Trophoblast cell (in vitro differentiated cells and primary cell): Measurements from ENCODE around the gene P3H2.

Experiments used
- DNase-seq, 2 donors: peaks; one replicate each; pipeline ENCODE4 v3.0.0-alpha.2; 2016
- H2AFZ ChIP-seq: 2 replicates; pipeline ENCODE4 v1.6.1; 2013; ENCODE audit warnings: low read length, moderate library complexity, mild to moderate bottlenecking; ENCODE audit not compliant: insufficient read depth, poor library complexity
- H2AK5ac ChIP-seq: 2 replicates; pipeline ENCODE4 v1.6.1; 2013; ENCODE audit warnings: mild to moderate bottlenecking, low read length
- H2BK120ac ChIP-seq: 2 replicates; pipeline ENCODE4 v1.6.1; 2013; ENCODE audit warnings: low read length, mild to moderate bottlenecking, moderate library complexity; ENCODE audit not compliant: insufficient read depth, poor library complexity
- H2BK12ac ChIP-seq: 2 replicates; pipeline ENCODE4 v1.6.1; 2013; ENCODE audit warnings: mild to moderate bottlenecking, low read length, moderate library complexity
- H2BK5ac ChIP-seq: 2 replicates; pipeline ENCODE4 v1.6.1; 2013; ENCODE audit warnings: low read length, low read depth, moderate library complexity, mild to moderate bottlenecking; ENCODE audit not compliant: poor library complexity
- H3K14ac ChIP-seq: 2 replicates; pipeline ENCODE4 v1.6.1; 2013; ENCODE audit warnings: mild to moderate bottlenecking, low read length
- H3K18ac ChIP-seq: 2 replicates; pipeline ENCODE4 v1.6.1; 2013; ENCODE audit warnings: mild to moderate bottlenecking, low read length
- H3K23ac ChIP-seq: 2 replicates; pipeline ENCODE4 v1.6.1; 2013; ENCODE audit warnings: low read length
- H3K27ac ChIP-seq: 2 replicates; pipeline ENCODE4 v1.5.1; 2013; ENCODE audit warnings: low read depth, mild to moderate bottlenecking, inconsistent platforms, low read length, moderate library complexity
- H3K27me3 ChIP-seq: 2 replicates; pipeline ENCODE4 v1.6.1; 2013; ENCODE audit warnings: inconsistent platforms, mild to moderate bottlenecking, low read length, moderate library complexity; ENCODE audit not compliant: insufficient read depth
- H3K36me3 ChIP-seq, 2 experiments: 1 replicate in 1 of 2; 2 replicates in 1 of 2; pipeline ENCODE4 v1.6.1; 2013; ENCODE audit warnings: low read length in 2 of 2, mild to moderate bottlenecking in 2 of 2, moderate library complexity in 1 of 2; ENCODE audit not compliant: insufficient read depth in 2 of 2, control insufficient read depth in 1 of 2
- H3K4ac ChIP-seq: 2 replicates; pipeline ENCODE4 v1.6.1; 2013; ENCODE audit warnings: low read depth, mild to moderate bottlenecking, low read length, moderate library complexity
- H3K4me1 ChIP-seq, 2 experiments: 1 replicate in 1 of 2; 2 replicates in 1 of 2; pipeline ENCODE4 v1.6.1; 2013; ENCODE audit warnings: low read length in 2 of 2, mild to moderate bottlenecking in 2 of 2, moderate library complexity in 1 of 2; ENCODE audit not compliant: insufficient read depth in 2 of 2, control insufficient read depth in 1 of 2
- H3K4me2 ChIP-seq: 2 replicates; pipeline ENCODE4 v1.6.1; 2013; ENCODE audit warnings: inconsistent platforms, mild to moderate bottlenecking, low read length, moderate library complexity
- H3K4me3 ChIP-seq: 2 replicates; pipeline ENCODE4 v1.5.1; 2013; ENCODE audit warnings: mild to moderate bottlenecking, low read depth, low read length, inconsistent platforms
- H3K79me1 ChIP-seq: one replicate; pipeline ENCODE4 v1.6.1; 2013; ENCODE audit warnings: low read length
- H3K79me2 ChIP-seq: 2 replicates; pipeline ENCODE4 v1.6.1; 2013; ENCODE audit warnings: low read length, mild to moderate bottlenecking; ENCODE audit not compliant: control insufficient read depth, insufficient read depth, poor library complexity
- H3K9ac ChIP-seq: 2 replicates; pipeline ENCODE4 v1.6.1; 2013; ENCODE audit warnings: mild to moderate bottlenecking, low read length
- H3K9me3 ChIP-seq: 2 replicates; pipeline ENCODE4 v1.6.1; 2013; ENCODE audit warnings: low read depth, mild to moderate bottlenecking, control low read depth, inconsistent platforms, low read length; ENCODE audit not compliant: insufficient read depth
- H4K12ac ChIP-seq: 2 replicates; pipeline ENCODE4 v1.6.1; 2013; ENCODE audit warnings: low read depth, mild to moderate bottlenecking, low read length, moderate library complexity
- H4K8ac ChIP-seq: 2 replicates; pipeline ENCODE4 v1.6.1; 2013; ENCODE audit warnings: low read depth, mild to moderate bottlenecking, low read length, moderate library complexity
- H4K91ac ChIP-seq: one replicate; pipeline ENCODE4 v1.6.1; 2013; ENCODE audit warnings: low read depth, mild to moderate bottlenecking, low read length, moderate library complexity
- WGBS: extraction: QIAGEN DNeasy Blood & Tissue Kit; methylation state at CpG from one replicate; pipeline ENCODE4 v1.1.7; 2013; ENCODE audit warnings: missing lambda C conversion rate; ENCODE audit not compliant: insufficient read length, insufficient coverage; ENCODE audit errors: extremely low coverage; 5-methylcytosine and 5-hydroxymethylcytosine counted together

P3H2 gene

GRCh38 chr3:190130696-190131095, 10.0 kb upstream of the P3H2 start:
- H3K9me3 ChIP-seq = no peaks in the 10 kb centered on the region
- H3K4ac ChIP-seq = no peak overlapping the region
- no peak overlapping the region for H2AK5ac ChIP-seq
- no peak overlapping the region for H3K4me2 ChIP-seq
- H3K27ac ChIP-seq = no peak overlapping the region
- no peak overlapping the region for H4K12ac ChIP-seq
- no peaks in the 10 kb centered on the region for H3K79me2 ChIP-seq
- H3K4me1 ChIP-seq = peaks cover 0 to 3% of the 10 kb centered on the region in 2 experiments
- DNase-seq = no peak
- H2AFZ ChIP-seq = no peak overlapping the region
- no peak overlapping the region for H2BK120ac ChIP-seq
- H3K9ac ChIP-seq = no peak overlapping the region
- H2BK5ac ChIP-seq = no peak overlapping the region
- no peak overlapping the region for H2BK12ac ChIP-seq
- no peak overlapping the region for H3K23ac ChIP-seq
- H3K27me3 ChIP-seq = no peaks in the 10 kb centered on the region
- H3K4me3 ChIP-seq = no peak overlapping the region
- WGBS = no CpG with 5 or more reads among the region's 6 CpGs
- no peaks in the 10 kb centered on the region for H3K79me1 ChIP-seq
- no peak overlapping the region for H3K18ac ChIP-seq
- no peak overlapping the region for H3K14ac ChIP-seq
- H3K36me3 ChIP-seq = no peaks in the 10 kb centered on the region
- H4K8ac ChIP-seq = no peak overlapping the region
- no peak overlapping the region for H4K91ac ChIP-seq

GRCh38 chr3:190130037-190130436, 9.3 kb upstream of the P3H2 start:
- H3K79me1 ChIP-seq = no peaks in the 10 kb centered on the region
- H3K4me2 ChIP-seq = no peak overlapping the region
- no peak overlapping the region for H3K27ac ChIP-seq
- no peak overlapping the region for H2BK12ac ChIP-seq
- H3K9ac ChIP-seq = no peak overlapping the region
- peaks cover 0 to 3% of the 10 kb centered on the region in 2 experiments for H3K4me1 ChIP-seq
- H2AFZ ChIP-seq = no peak overlapping the region
- no peak overlapping the region for H3K4me3 ChIP-seq
- H3K4ac ChIP-seq = no peak overlapping the region
- H2BK5ac ChIP-seq = no peak overlapping the region
- no peaks in the 10 kb centered on the region for H3K36me3 ChIP-seq
- no peaks in the 10 kb centered on the region for H3K9me3 ChIP-seq
- H3K27me3 ChIP-seq = no peaks in the 10 kb centered on the region
- no peak overlapping the region for H4K8ac ChIP-seq
- no peak overlapping the region for H4K91ac ChIP-seq
- no peaks in the 10 kb centered on the region for H3K79me2 ChIP-seq
- WGBS = no CpG with 5 or more reads among the region's 2 CpGs
- no peak overlapping the region for H2BK120ac ChIP-seq
- no peak overlapping the region for H3K14ac ChIP-seq
- DNase-seq = no peak
- H3K18ac ChIP-seq = no peak overlapping the region
- H4K12ac ChIP-seq = no peak overlapping the region
- H2AK5ac ChIP-seq = no peak overlapping the region
- H3K23ac ChIP-seq = no peak overlapping the region

- Histone ChIP-seq H3K27ac (no peak overlapping the region), H3K14ac (no peak overlapping the region), H2BK12ac (no peak overlapping the region), H4K12ac (no peak overlapping the region), H3K4me3 (no peak overlapping the region), H3K4me2 (no peak overlapping the region), H4K8ac (no peak overlapping the region), H3K9me3 (no peaks in the 10 kb centered on the region), H3K79me2 (no peaks in the 10 kb centered on the region), H3K9ac (no peak overlapping the region), H3K4me1 (peaks cover 0 to 3% of the 10 kb centered on the region in 2 experiments), H3K18ac (no peak overlapping the region), H4K91ac (no peak overlapping the region), H2AFZ (no peak overlapping the region), H3K4ac (no peak overlapping the region), H2BK120ac (no peak overlapping the region), H3K23ac (no peak overlapping the region), H3K36me3 (no peaks in the 10 kb centered on the region), H3K27me3 (no peaks in the 10 kb centered on the region), H3K79me1 (no peaks in the 10 kb centered on the region), H2BK5ac (no peak overlapping the region), H2AK5ac (no peak overlapping the region)
- WGBS = no CpG with 5 or more reads among the region's 6 CpGs
- no peak for DNase-seq
These were observed 7.1 kb upstream of the P3H2 start for GRCh38 chr3:190127797-190128196.

- H4K8ac ChIP-seq = no peak overlapping the region
- H3K4me3 ChIP-seq = no peak overlapping the region
- H2AFZ ChIP-seq = no peak overlapping the region
- no peaks in the 10 kb centered on the region for H3K9me3 ChIP-seq
- no CpG with 5 or more reads among the region's 1 CpG for WGBS
- H3K9ac ChIP-seq = no peak overlapping the region
- no peak for DNase-seq
- no peak overlapping the region for H3K14ac ChIP-seq
- no peak overlapping the region for H4K91ac ChIP-seq
- no peaks in the 10 kb centered on the region for H3K79me1 ChIP-seq
- H3K23ac ChIP-seq = no peak overlapping the region
- no peak overlapping the region for H3K4me2 ChIP-seq
- H2AK5ac ChIP-seq = no peak overlapping the region
- peaks cover 0 to 4% of the 10 kb centered on the region in 2 experiments for H3K4me1 ChIP-seq
- no peak overlapping the region for H3K27ac ChIP-seq
- H4K12ac ChIP-seq = no peak overlapping the region
- no peak overlapping the region for H3K18ac ChIP-seq
- no peaks in the 10 kb centered on the region for H3K27me3 ChIP-seq
- no peaks in the 10 kb centered on the region for H3K36me3 ChIP-seq
- H2BK12ac ChIP-seq = no peak overlapping the region
- H3K79me2 ChIP-seq = no peaks in the 10 kb centered on the region
- no peak overlapping the region for H2BK5ac ChIP-seq
- no peak overlapping the region for H2BK120ac ChIP-seq
- H3K4ac ChIP-seq = no peak overlapping the region
These were observed 6.5 kb upstream of the P3H2 start for GRCh38 chr3:190127195-190127594.
